ENCODE results near the gene ADGRD1. TPM values are rescaled to one million over a fixed set of nuclear protein-coding genes. Genes with fewer than 3 reads are reported as not detected.

Gene ADGRD1
- total RNA-seq, 1 donor from 2014 or later, result 0.08 TPM

GRCh38 chr12:131090274-131091210 lies 136.8 kb downstream of the ADGRD1 start:
- TF ChIP-seq, protein P1, sequence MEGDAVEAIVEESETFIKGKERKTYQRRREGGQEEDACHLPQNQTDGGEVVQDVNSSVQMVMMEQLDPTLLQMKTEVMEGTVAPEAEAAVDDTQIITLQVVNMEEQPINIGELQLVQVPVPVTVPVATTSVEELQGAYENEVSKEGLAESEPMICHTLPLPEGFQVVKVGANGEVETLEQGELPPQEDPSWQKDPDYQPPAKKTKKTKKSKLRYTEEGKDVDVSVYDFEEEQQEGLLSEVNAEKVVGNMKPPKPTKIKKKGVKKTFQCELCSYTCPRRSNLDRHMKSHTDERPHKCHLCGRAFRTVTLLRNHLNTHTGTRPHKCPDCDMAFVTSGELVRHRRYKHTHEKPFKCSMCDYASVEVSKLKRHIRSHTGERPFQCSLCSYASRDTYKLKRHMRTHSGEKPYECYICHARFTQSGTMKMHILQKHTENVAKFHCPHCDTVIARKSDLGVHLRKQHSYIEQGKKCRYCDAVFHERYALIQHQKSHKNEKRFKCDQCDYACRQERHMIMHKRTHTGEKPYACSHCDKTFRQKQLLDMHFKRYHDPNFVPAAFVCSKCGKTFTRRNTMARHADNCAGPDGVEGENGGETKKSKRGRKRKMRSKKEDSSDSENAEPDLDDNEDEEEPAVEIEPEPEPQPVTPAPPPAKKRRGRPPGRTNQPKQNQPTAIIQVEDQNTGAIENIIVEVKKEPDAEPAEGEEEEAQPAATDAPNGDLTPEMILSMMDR (IDR thresholded peaks at IDR 0.05; ENCODE audit: insufficient read depth, low read length, poor library complexity, severe bottlenecking), result no peak
- Histone ChIP-seq H3K27me3 (ENCODE audit: control insufficient read depth, insufficient read depth, low read length) (peaks cover 3% of the 10 kb centered on the region), H3K36me3 (ENCODE audit: control insufficient read depth, insufficient read depth, low read length) (no peaks in the 10 kb centered on the region), H3K4me3 (ENCODE audit: low read depth, low read length) (no peak overlapping the region)
- no peak for DNase-seq (ENCODE audit: low read depth)

GRCh38 chr12:131091413-131091975 lies 137.8 kb downstream of the ADGRD1 start:
- Histone ChIP-seq H3K4me3 (ENCODE audit: low read depth, low read length) (no peak overlapping the region), H3K27me3 (ENCODE audit: control insufficient read depth, insufficient read depth, low read length) (peaks cover 3% of the 10 kb centered on the region), H3K36me3 (ENCODE audit: control insufficient read depth, insufficient read depth, low read length) (no peaks in the 10 kb centered on the region)
- no peak for DNase-seq (ENCODE audit: low read depth)
- TF ChIP-seq, protein P1 (IDR thresholded peaks at IDR 0.05; ENCODE audit: insufficient read depth, low read length, poor library complexity, severe bottlenecking), result no peak

DNA sequence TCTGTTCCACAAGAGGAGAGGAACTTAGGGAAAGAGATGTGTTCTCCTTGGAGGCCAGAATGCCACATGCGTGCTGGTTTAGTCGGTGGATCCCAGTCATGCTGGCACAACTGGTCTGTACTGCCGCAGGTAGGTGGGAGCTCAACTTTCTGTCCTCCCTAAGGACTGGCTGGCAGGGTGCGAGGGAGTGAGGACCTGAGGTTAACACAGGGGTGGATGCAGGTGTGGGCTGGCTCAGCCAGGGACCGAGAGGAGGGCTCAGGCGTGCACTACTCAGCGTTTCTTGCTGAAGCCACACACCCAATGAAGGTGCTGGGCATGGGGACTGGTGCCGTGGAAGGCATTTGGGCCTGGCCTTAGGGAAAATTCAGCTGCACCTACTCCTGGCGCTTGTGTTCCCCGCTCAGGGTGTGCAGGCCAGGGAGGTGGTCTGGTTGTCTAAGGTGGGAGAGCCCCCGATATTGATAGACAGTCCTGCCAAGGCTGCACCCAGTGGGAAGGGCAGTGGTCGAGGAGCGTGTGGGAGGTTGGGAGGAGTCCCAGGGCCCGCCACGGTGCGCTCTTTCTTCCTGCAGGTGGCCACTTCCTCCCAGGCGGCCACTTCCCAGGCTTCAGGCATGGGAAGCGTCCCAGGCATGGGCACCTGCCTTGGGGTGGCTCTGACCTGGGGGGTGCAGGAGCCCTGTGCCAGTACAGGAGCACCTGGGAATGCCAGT lies 138.4 kb downstream of the ADGRD1 start:
- no peak for DNase-seq (ENCODE audit: low read depth)
- Histone ChIP-seq H3K4me3 (ENCODE audit: low read depth, low read length) (no peak overlapping the region), H3K36me3 (ENCODE audit: control insufficient read depth, insufficient read depth, low read length) (no peaks in the 10 kb centered on the region), H3K27me3 (ENCODE audit: control insufficient read depth, insufficient read depth, low read length) (peaks cover 3% of the 10 kb centered on the region)
- TF ChIP-seq, protein P1 (IDR thresholded peaks at IDR 0.05; ENCODE audit: insufficient read depth, low read length, poor library complexity, severe bottlenecking), result no peak

GRCh38 chr12:131092901-131093603 lies 139.3 kb downstream of the ADGRD1 start:
- H3K27me3 ChIP-seq (ENCODE audit: control insufficient read depth, insufficient read depth, low read length), result peaks cover 2% of the 10 kb centered on the region
- TF ChIP-seq, protein P1 (IDR thresholded peaks at IDR 0.05; ENCODE audit: insufficient read depth, low read length, poor library complexity, severe bottlenecking), result no peak
- DNase-seq (ENCODE audit: low read depth), result no peak
- H3K36me3 ChIP-seq (ENCODE audit: control insufficient read depth, insufficient read depth, low read length), result no peaks in the 10 kb centered on the region
- no peak overlapping the region for H3K4me3 ChIP-seq (ENCODE audit: low read depth, low read length)

DNA sequence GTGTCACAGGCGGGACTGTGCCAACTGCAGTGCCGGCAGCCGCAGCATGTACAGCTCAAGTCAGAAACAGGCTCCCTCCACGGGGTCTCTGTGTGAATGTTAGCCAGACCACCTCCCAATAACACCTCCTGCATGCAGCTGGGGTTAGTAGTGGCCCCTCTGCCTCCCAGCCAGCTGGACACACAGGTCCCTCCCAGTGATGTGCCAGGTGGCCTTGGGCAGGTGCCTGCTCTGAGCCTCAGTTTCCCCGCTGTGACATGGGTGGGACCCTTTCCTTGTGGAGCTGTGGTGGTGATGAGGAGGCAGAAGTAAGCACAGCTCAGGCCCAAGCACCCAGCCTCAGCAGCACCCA lies 139.9 kb downstream of the ADGRD1 start:
- no peaks in the 10 kb centered on the region for H3K27me3 ChIP-seq (ENCODE audit: control insufficient read depth, insufficient read depth, low read length)
- no peak overlapping the region for H3K4me3 ChIP-seq (ENCODE audit: low read depth, low read length)
- no peak for DNase-seq (ENCODE audit: low read depth)
- H3K36me3 ChIP-seq (ENCODE audit: control insufficient read depth, insufficient read depth, low read length), result no peaks in the 10 kb centered on the region
- TF ChIP-seq, protein P1 (IDR thresholded peaks at IDR 0.05; ENCODE audit: insufficient read depth, low read length, poor library complexity, severe bottlenecking), result no peak

Measured in kidney epithelial cell (primary cell).